Keratinocyte (primary cell): ENCODE results near the gene FXYD1. TPM values are rescaled to one million over a fixed set of nuclear protein-coding genes. Genes with fewer than 3 reads are reported as not detected.

ENCODE experiments used
- DNase-seq: peaks from one replicate; pipeline ENCODE4 v3.0.0-alpha.2; 2011; ENCODE audit warnings: low read depth, missing footprints, low spot score
- FAIRE-seq: peaks from 2 replicates; lab custom pipeline; 2011; peaks lifted over from hg19 to GRCh38; lab: Jason Lieb, UNC
- H2AFZ ChIP-seq: 2 replicates; pipeline ENCODE4 v1.6.0; 2012; ENCODE audit warnings: low read length, control low read depth, inconsistent platforms; ENCODE audit not compliant: control insufficient read depth
- H3K27ac ChIP-seq: 2 replicates; pipeline ENCODE4 v1.5.1; 2011; ENCODE audit warnings: low read length; ENCODE audit not compliant: control insufficient read depth, insufficient read depth
- H3K27me3 ChIP-seq: 3 replicates; pipeline ENCODE4 v1.6.0; 2011; ENCODE audit warnings: low read length; ENCODE audit not compliant: control insufficient read depth, insufficient read depth; ENCODE audit errors: extremely low read depth
- H3K36me3 ChIP-seq, 2 experiments: 2 replicates in 1 of 2; 3 replicates in 1 of 2; pipeline ENCODE4 v1.5.1; 2011; ENCODE audit warnings: low read length in 2 of 2, mild to moderate bottlenecking in 1 of 2; ENCODE audit not compliant: control insufficient read depth in 2 of 2, insufficient read depth in 2 of 2; ENCODE audit errors: extremely low read depth in 1 of 2
- H3K4me1 ChIP-seq: 3 replicates; pipeline ENCODE4 v1.5.1; 2011; ENCODE audit warnings: low read length; ENCODE audit not compliant: control insufficient read depth, insufficient read depth; ENCODE audit errors: extremely low read depth
- H3K4me2 ChIP-seq: 3 replicates; pipeline ENCODE4 v1.6.0; 2011; ENCODE audit warnings: low read depth, low read length; ENCODE audit not compliant: control insufficient read depth, insufficient read depth; ENCODE audit errors: extremely low read depth
- H3K4me3 ChIP-seq, 3 experiments: fragments of 200-600 bp in 1 of 3; sonication (generic) in 1 of 3; 2 replicates in 2 of 3; 3 replicates in 1 of 3; pipeline ENCODE4 v1.5.1; 2011 to 2016; ENCODE audit warnings: low read length in 3 of 3, mild to moderate bottlenecking in 3 of 3, control low read depth in 2 of 3, inconsistent platforms in 1 of 3, low read depth in 1 of 3, mixed read lengths in 1 of 3, mixed run types in 1 of 3, moderate library complexity in 1 of 3; ENCODE audit not compliant: control insufficient read depth in 2 of 3, insufficient read depth in 2 of 3; ENCODE audit errors: extremely low read depth in 1 of 3
- H3K79me2 ChIP-seq: 2 replicates; pipeline ENCODE4 v1.6.0; 2012; ENCODE audit warnings: low read length; ENCODE audit not compliant: control insufficient read depth, insufficient read depth
- H3K9ac ChIP-seq: 3 replicates; pipeline ENCODE4 v1.6.0; 2011; ENCODE audit warnings: low read length; ENCODE audit not compliant: control insufficient read depth, insufficient read depth; ENCODE audit errors: extremely low read depth
- H3K9me1 ChIP-seq: 3 replicates; pipeline ENCODE4 v1.6.0; 2011; ENCODE audit warnings: low read length; ENCODE audit not compliant: control insufficient read depth, insufficient read depth; ENCODE audit errors: extremely low read depth
- H3K9me3 ChIP-seq: 2 replicates; pipeline ENCODE4 v1.5.1; 2012; ENCODE audit warnings: low read depth, low read length; ENCODE audit not compliant: control insufficient read depth
- H4K20me1 ChIP-seq: 3 replicates; pipeline ENCODE4 v1.6.0; 2011; ENCODE audit warnings: low read length; ENCODE audit not compliant: control insufficient read depth, insufficient read depth; ENCODE audit errors: extremely low read depth
- EZH2 ChIP-seq: IDR thresholded peaks from one replicate; pipeline ENCODE4 v1.6.1; 2012; ENCODE audit warnings: inconsistent platforms, mild to moderate bottlenecking, low read length, moderate library complexity
- dilution Hi-C: fragments of 300-500 bp; cut with MboI; formaldehyde crosslinking; loops from one replicate; pipeline ENCODE4 v1.7.0; 2020; ENCODE audit warnings: low sequenced_read_pairs; ENCODE audit not compliant: extremely low pct_ligation_motif_present
- polyA plus RNA-seq, 5 experiments: library from polyadenylated mRNA; depleted of rRNA in 3 of 5; stranded (reverse) in 3 of 5; stranded (forward) in 1 of 5; unstranded in 1 of 5; fragments of >200 nt; gene quantifications; 1 replicate in 1 of 5; 2 replicates in 3 of 5; 3 replicates in 1 of 5; pipeline versions ENCODE4 v1.2.1 to v1.2.3, GENCODE V29; 2011 to 2012; ENCODE audit warnings: missing spikeins in 2 of 5, low read depth in 1 of 5, low replicate concordance in 1 of 5
- TF ChIP-seq, protein P1 (sequence below), 3 experiments: IDR thresholded peaks in 1 of 3; conservative IDR thresholded peaks in 1 of 3; optimal IDR thresholded peaks in 1 of 3; 2 replicates in 2 of 3; 3 replicates in 1 of 3; pipeline versions ENCODE3 to v1.5.1; 2011; ENCODE audit warnings: low read length in 3 of 3, mild to moderate bottlenecking in 3 of 3, moderate library complexity in 2 of 3, control low read depth in 1 of 3, inconsistent platforms in 1 of 3; ENCODE audit not compliant: insufficient read depth in 2 of 3; ENCODE audit errors: extremely low read depth in 1 of 3

The FXYD1 gene
- polyA plus RNA-seq, 1 donor (not counting 4 experiments of a cell fraction or from before 2014, with no cell fraction given), result 0.14 TPM

DNA sequence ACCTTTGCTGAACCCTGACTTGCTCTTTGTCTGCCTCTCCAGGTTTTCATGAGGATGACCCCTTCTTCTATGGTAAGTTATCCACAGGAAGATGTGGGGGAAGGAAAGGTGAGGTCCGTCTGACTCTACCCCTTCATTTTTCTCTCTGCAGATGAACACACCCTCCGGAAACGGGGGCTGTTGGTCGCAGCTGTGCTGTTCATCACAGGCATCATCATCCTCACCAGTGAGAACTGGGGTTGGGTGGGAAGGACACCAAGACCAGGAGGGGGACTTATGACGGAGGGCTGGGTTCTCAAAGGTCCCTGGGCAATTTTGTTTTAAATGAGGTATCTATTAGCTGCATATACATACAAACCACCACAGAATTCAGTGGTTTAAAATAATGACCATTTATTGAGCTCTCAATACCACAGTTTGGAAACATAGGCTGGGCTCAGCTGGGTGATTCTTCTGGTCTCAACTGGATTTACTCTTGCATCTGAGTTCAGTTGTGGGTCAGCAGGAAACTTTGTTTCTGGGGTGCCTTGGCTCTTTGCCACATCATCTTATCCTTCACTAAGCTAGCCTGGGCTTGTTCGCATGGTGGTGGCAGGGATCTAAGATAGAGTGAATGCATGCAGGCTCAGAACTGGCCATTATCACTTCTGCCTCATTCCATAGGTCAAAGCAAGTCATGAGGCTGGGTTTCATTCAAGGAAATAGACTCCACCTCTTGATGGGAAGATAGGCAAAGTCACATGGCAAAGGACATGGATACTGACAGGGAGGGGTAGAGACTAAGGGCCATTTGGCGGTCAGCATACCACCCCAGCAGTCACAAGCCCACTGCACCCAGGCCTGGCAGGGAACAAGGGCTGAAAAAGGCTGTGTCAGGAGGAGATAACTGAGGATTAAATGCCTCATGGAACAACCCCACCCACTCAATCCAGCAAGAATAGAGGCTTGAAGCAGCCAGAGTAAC, 27.8 kb downstream of the FXYD1 start:
- Histone ChIP-seq H2AFZ (no peak overlapping the region), H3K27me3 (no peaks in the 10 kb centered on the region), H3K9me1 (peaks cover 3% of the 10 kb centered on the region), H3K9ac (no peak overlapping the region), H4K20me1 (no peaks in the 10 kb centered on the region), H3K9me3 (peaks cover 34% of the 10 kb centered on the region), H3K79me2 (peaks cover 3% of the 10 kb centered on the region), H3K4me1 (peaks cover 45% of the 10 kb centered on the region), H3K4me3 (peak overlapping the region in 1 of 3 experiments; percentile 8), H3K4me2 (no peak overlapping the region), H3K27ac (no peak overlapping the region), H3K36me3 (peaks cover 22 to 52% of the 10 kb centered on the region in 2 experiments)
- TF ChIP-seq, protein P1, sequence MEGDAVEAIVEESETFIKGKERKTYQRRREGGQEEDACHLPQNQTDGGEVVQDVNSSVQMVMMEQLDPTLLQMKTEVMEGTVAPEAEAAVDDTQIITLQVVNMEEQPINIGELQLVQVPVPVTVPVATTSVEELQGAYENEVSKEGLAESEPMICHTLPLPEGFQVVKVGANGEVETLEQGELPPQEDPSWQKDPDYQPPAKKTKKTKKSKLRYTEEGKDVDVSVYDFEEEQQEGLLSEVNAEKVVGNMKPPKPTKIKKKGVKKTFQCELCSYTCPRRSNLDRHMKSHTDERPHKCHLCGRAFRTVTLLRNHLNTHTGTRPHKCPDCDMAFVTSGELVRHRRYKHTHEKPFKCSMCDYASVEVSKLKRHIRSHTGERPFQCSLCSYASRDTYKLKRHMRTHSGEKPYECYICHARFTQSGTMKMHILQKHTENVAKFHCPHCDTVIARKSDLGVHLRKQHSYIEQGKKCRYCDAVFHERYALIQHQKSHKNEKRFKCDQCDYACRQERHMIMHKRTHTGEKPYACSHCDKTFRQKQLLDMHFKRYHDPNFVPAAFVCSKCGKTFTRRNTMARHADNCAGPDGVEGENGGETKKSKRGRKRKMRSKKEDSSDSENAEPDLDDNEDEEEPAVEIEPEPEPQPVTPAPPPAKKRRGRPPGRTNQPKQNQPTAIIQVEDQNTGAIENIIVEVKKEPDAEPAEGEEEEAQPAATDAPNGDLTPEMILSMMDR (optimal IDR thresholded peaks at IDR 0.05 in 1 of 3, IDR thresholded peaks at IDR 0.05 in 1 of 3, conservative IDR thresholded peaks at IDR 0.05 in 1 of 3; ENCODE audit: extremely low read depth in 1 of 3, insufficient read depth in 2 of 3, low read length in 3 of 3), result no peak
- no peak for TF ChIP-seq EZH2
- dilution Hi-C loops, result no loop called here
- DNase-seq (no peak), FAIRE-seq (peak; percentile 39)

DNA sequence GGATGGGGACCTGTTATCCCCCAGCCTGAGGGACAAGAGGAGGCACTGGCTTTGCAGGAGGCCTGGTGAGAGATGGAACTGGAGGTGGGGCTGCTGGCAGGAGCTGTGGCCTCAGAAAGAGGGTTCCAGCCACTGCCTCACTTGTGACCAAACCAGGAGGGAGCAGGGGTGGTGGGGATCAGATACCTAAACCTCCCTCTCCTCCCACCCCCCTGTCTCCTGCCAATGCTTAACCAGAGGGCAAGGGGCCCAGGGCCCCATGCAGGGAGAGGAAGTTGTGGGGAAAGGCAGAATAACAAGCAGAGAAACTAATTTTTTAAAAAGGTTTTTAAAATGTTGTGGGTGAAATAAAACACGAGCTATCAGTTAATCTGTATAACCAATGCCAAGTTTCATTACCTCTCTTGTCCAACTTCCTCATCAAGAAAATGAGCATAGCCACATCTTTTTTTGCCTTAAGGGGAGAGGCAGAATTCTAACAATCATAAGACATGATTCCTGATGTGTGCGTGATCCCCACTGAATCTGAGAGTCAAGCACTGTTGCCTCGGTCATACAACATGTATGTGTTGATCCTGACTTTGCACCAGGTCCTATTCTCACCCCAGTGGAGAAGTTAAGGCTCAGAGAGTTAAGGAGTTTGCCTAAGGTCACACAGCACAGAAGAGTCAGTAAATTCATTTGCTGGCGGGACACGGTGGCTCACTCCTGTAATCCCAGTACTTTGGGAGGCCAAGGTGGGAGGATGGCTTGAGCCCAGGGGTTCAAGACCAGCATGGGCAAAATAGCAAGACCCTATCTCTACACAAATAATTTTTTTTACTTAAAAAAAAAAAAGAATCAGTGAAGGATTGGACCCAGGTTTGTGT, 28.9 kb downstream of the FXYD1 start:
- Histone ChIP-seq H3K4me1 (peaks cover 45% of the 10 kb centered on the region), H3K27me3 (no peaks in the 10 kb centered on the region), H3K9me3 (peaks cover 31% of the 10 kb centered on the region), H3K9me1 (peaks cover 3% of the 10 kb centered on the region), H3K4me2 (peak overlapping the region; percentile 26), H4K20me1 (no peaks in the 10 kb centered on the region), H3K27ac (peak overlapping the region; percentile 55), H3K36me3 (peaks cover 17 to 41% of the 10 kb centered on the region in 2 experiments), H3K9ac (no peak overlapping the region), H2AFZ (no peak overlapping the region), H3K79me2 (peaks cover 3% of the 10 kb centered on the region), H3K4me3 (no peak overlapping the region)
- FAIRE-seq, result peak; percentile 46
- dilution Hi-C loops, result no loop called here
- DNase-seq, result no peak
- TF ChIP-seq EZH2, result no peak
- TF ChIP-seq, protein P1 (optimal IDR thresholded peaks at IDR 0.05 in 1 of 3, IDR thresholded peaks at IDR 0.05 in 1 of 3, conservative IDR thresholded peaks at IDR 0.05 in 1 of 3; ENCODE audit: extremely low read depth in 1 of 3, insufficient read depth in 2 of 3, low read length in 3 of 3), result no peak
